ENCODE data around the gene RIOK1.

RIOK1 gene

GRCh38 chr6:7440476-7440875, 50.9 kb downstream of the RIOK1 start:
- no peak for DNase-seq (ENCODE audit: low read depth)
- no peak overlapping the region for H3K4me3 ChIP-seq (ENCODE audit: low read length)
- TF ChIP-seq, protein P1, sequence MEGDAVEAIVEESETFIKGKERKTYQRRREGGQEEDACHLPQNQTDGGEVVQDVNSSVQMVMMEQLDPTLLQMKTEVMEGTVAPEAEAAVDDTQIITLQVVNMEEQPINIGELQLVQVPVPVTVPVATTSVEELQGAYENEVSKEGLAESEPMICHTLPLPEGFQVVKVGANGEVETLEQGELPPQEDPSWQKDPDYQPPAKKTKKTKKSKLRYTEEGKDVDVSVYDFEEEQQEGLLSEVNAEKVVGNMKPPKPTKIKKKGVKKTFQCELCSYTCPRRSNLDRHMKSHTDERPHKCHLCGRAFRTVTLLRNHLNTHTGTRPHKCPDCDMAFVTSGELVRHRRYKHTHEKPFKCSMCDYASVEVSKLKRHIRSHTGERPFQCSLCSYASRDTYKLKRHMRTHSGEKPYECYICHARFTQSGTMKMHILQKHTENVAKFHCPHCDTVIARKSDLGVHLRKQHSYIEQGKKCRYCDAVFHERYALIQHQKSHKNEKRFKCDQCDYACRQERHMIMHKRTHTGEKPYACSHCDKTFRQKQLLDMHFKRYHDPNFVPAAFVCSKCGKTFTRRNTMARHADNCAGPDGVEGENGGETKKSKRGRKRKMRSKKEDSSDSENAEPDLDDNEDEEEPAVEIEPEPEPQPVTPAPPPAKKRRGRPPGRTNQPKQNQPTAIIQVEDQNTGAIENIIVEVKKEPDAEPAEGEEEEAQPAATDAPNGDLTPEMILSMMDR (IDR thresholded peaks at IDR 0.05; ENCODE audit: insufficient read depth, low read depth, low read length, missing control alignments), result no peak

DNA sequence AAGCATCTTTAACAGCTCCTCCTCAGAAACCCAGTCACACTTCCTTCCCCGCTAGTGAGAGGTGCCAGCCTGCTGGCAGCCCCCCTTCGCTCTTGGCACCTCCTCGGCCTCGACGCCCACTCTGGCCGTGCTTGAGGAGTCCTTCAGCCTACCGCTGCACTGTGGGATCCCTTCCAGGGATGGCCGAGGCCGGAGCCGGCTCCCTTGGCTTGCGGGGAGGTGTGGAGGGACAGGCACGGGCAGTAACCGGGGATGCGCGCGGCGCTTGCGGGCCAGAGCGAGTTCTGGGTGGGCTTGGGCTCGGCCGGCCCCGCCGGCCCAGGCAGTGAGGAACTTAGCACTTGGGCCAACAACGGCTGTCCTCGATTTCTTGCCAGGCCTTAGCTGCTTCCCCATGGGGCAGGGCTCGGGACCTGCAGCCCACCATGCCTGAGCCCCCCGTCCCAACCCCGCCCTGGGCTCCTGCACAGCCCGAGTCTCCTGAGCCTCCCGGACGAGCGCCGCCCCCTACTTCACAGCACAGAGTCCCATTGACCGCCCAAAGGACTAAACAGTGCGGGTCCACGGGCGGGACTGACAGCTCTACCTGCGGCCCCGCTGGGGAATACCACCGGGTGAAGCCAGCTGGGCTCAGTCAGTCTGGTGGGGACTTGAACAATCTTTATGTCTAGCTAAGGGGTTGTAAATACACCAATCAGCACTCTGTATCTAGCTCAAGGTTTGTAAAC, 51.6 kb downstream of the RIOK1 start:
- H3K4me3 ChIP-seq (ENCODE audit: low read length), result no peak overlapping the region
- TF ChIP-seq, protein P1 (IDR thresholded peaks at IDR 0.05; ENCODE audit: insufficient read depth, low read depth, low read length, missing control alignments), result no peak
- DNase-seq (ENCODE audit: low read depth), result no peak

DNA sequence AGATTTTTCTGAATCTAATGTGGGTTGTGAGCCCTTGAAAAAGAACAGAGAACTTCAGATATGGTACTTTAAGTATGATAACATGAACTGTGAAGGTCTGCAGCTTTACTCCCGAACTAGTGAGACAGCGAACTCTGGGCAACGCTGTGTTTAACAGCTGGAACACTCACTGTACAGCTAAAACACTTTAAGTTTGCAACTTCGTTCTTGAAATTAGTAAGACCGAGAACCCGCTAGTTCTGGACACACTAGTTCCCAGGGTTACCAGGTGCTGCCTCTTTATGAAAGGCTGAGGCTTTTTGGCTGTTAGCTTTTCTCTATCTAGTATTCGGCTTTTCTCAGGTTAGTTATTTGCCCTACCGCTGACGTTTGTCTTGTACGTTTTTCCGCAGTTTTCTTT, 52.9 kb downstream of the RIOK1 start:
- TF ChIP-seq, protein P1 (IDR thresholded peaks at IDR 0.05; ENCODE audit: insufficient read depth, low read depth, low read length, missing control alignments), result no peak
- no peak for DNase-seq (ENCODE audit: low read depth)
- no peak overlapping the region for H3K4me3 ChIP-seq (ENCODE audit: low read length)

GRCh38 chr6:7445101-7445500, 55.5 kb downstream of the RIOK1 start:
- TF ChIP-seq, protein P1 (IDR thresholded peaks at IDR 0.05; ENCODE audit: insufficient read depth, low read depth, low read length, missing control alignments), result no peak
- H3K4me3 ChIP-seq (ENCODE audit: low read length), result no peak overlapping the region
- DNase-seq (ENCODE audit: low read depth), result no peak

GRCh38 chr6:7445885-7446461, 56.4 kb downstream of the RIOK1 start:
- TF ChIP-seq, protein P1 (IDR thresholded peaks at IDR 0.05; ENCODE audit: insufficient read depth, low read depth, low read length, missing control alignments), result no peak
- H3K4me3 ChIP-seq (ENCODE audit: low read length), result no peak overlapping the region
- peak; percentile 66 for DNase-seq (ENCODE audit: low read depth)

DNA sequence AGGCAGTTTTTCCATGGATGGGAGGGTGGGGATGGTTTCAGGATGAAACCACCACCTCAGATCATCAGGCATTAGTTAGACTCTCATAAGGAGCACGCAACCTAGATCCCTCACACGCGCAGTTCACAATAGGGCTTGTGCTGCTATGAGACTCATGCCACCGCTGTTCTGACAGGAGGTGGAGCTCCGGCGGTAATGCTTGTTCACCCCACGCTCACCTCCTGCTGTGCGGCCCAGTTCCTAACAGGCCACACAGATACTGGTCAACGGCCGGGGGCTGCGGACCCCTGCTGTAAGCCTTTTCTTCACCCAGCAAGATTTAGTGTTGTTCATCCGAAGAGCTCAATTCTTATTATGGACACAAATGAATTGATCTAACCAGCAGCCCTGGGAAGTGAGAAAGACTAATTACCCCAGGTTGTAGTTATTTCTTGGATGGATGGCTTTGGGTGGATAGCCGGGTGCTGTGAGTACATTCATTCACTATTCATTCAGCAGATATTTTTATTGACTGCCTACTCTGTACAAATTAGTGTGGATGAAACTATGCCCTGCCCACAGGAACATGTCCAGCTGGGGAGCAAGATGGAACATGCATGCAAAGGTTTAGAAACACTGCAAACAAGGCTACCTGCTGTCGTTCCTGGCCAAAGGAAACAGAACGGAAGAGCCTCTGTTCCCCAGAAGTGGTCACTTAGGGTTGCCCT, 57.2 kb downstream of the RIOK1 start:
- peak; percentile 93 for DNase-seq (ENCODE audit: low read depth)
- TF ChIP-seq, protein P1 (IDR thresholded peaks at IDR 0.05; ENCODE audit: insufficient read depth, low read depth, low read length, missing control alignments), result no peak
- no peak overlapping the region for H3K4me3 ChIP-seq (ENCODE audit: low read length)
